ENCODE measurements around the gene ACTG1. TPM values are rescaled to one million over a fixed set of nuclear protein-coding genes. Genes with fewer than 3 reads are reported as not detected.

Gene ACTG1
- total and polyA plus RNA-seq, 9 of the 15 experiments (the other 6 are each of a cell fraction or from before 2014, with no cell fraction given), result 224 to 1,775 (median 568) TPM

GRCh38 chr17:81515530-81516041 lies 3.0 kb upstream of the ACTG1 start (continued):
- TF ChIP-seq JUND (IDR thresholded peaks at IDR 0.05; ENCODE audit: borderline replicate concordance, low read depth, low read length), result no peak
- no peak for TF ChIP-seq JUND (tag; IDR thresholded peaks at IDR 0.05; ENCODE audit: borderline replicate concordance, low read depth, low read length)
- TF ChIP-seq ARID4B (CRISPR knock-in tag; IDR thresholded peaks at IDR 0.05), result 0 out of 2 replicates have a peak, but pooled peaks have one; percentile 17

- Histone ChIP-seq H2AFZ (ENCODE audit: low read depth, low read length) (no peak overlapping the region), H3K27ac (ENCODE audit: extremely low read depth, low read depth, low read length) (peak overlapping the region; percentile 96; the same call in 1 of the 3 replicates), H3K9ac (ENCODE audit: insufficient read depth in 1 of 2, low read depth in 2 of 2, low read length in 2 of 2) (peak overlapping the region; percentile 78 to 98; a peak in 3 of 4 replicates), H3K4me2 (ENCODE audit: insufficient read depth, low read length) (peak overlapping the region; percentile 47), H3K27me3 (ENCODE audit: control insufficient read depth in 2 of 2, insufficient read depth in 2 of 2, low read length in 2 of 2) (no peaks in the 10 kb centered on the region), H3K9me1 (ENCODE audit: control insufficient read depth, insufficient read depth, low read length) (peaks cover 9% of the 10 kb centered on the region), H4K20me1 (replicated peaks; ENCODE audit: control insufficient read depth, insufficient read depth, low read length) (peaks cover 23% of the 10 kb centered on the region), H3K4me1 (replicated peaks in 1 of 2; ENCODE audit: control insufficient read depth in 2 of 2, insufficient read depth in 2 of 2, low read length in 2 of 2) (peaks cover 30 to 85% of the 10 kb centered on the region in 2 experiments), H3K36me3 (ENCODE audit: control insufficient read depth, insufficient read depth, low read length) (peaks cover 25% of the 10 kb centered on the region), H3K9me3 (replicated peaks; ENCODE audit: control insufficient read depth, insufficient read depth, low read depth, low read length) (0 out of 2 replicates have a peak, but pooled peaks cover 1% of the 10 kb centered on the region), H3K4me3 (peak overlapping the region; percentile 36), H3K79me2 (ENCODE audit: control insufficient read depth, insufficient read depth, low read length) (peaks cover 27% of the 10 kb centered on the region)
- BruUV-seq (replicated peaks), result no TSS peak
- WGBS (ENCODE audit: insufficient coverage, low coverage, missing lambda C conversion rate), result 53% methylated on average over 11 of the region's 82 CpGs
- intact Hi-C loops (cut with micrococcal nuclease), result no loop called here
- POLR2A ChIA-PET, result interaction anchor here (0.5 to 0.6 kb wide), 2 partner anchors 21 to 99 kb away, joined by 3 to 4 read pairs; no protein-coding TSS in a partner anchor
- DNase-seq (ENCODE audit: extremely low read depth in 1 of 4, low spot score in 3 of 4) (peak; percentile 26 to 51 (median 29)), FAIRE-seq (no peak), ATAC-seq (no peak)
- in situ Hi-C loops (cut with MboI), result no loop called here
- CTCF ChIA-PET (ENCODE audit: low intra/inter-chr PET ratio), result no interaction called here
- TF ChIP-seq SIN3A (IDR thresholded peaks at IDR 0.05; ENCODE audit: borderline replicate concordance in 2 of 2, control insufficient read depth in 1 of 2, low read depth in 2 of 2, low read length in 2 of 2), result no peak
- peak in 1 of 2 experiments; percentile 31; a peak in 2 of 4 replicates for TF ChIP-seq MAZ (CRISPR knock-in tag; conservative IDR thresholded peaks at IDR 0.05 in 1 of 2, IDR thresholded peaks at IDR 0.05 in 1 of 2)
- no peak for TF ChIP-seq ZBTB17 (CRISPR knock-in tag; IDR thresholded peaks at IDR 0.05)
- no peak for TF ChIP-seq FOXK1 (CRISPR knock-in tag; IDR thresholded peaks at IDR 0.05; ENCODE audit: borderline replicate concordance)
- peak; percentile 16; the same call in 1 of the 2 replicates for TF ChIP-seq GABPB1 (CRISPR knock-in tag; IDR thresholded peaks at IDR 0.05)
- TF ChIP-seq MYC (IDR thresholded peaks at IDR 0.05; ENCODE audit: low read depth, low read length), result peak; percentile 42; the same call in 1 of the 2 replicates
- no peak for TF ChIP-seq MYC (CRISPR knock-in tag; IDR thresholded peaks at IDR 0.05; ENCODE audit: borderline replicate concordance, low read depth)
- no peak for TF ChIP-seq U2AF1 (optimal IDR thresholded peaks at IDR 0.05; ENCODE audit: low read depth, low read length)
- TF ChIP-seq EWSR1 (IDR thresholded peaks at IDR 0.05; ENCODE audit: borderline replicate concordance, low read depth, partially characterized antibody), result no peak
- TF ChIP-seq NFRKB (IDR thresholded peaks at IDR 0.05; ENCODE audit: low read depth), result no peak
- TF ChIP-seq ZNF785 (CRISPR knock-in tag; IDR thresholded peaks at IDR 0.05), result no peak
These were observed 2.3 kb upstream of the ACTG1 start for GRCh38 chr17:81514739-81515529.

Measured in K562 (cell line).